Islet of Langerhans (tissue), 1 donor: ENCODE measurements around the gene ELF5.
A peak's percentile ranks its signal among the peaks of the same experiment; 100 is the strongest.

Experiments used
- FAIRE-seq: peaks from one replicate; lab custom pipeline; 2011; peaks lifted over from hg19 to GRCh38; lab: Jason Lieb, UNC

Gene ELF5

DNA sequence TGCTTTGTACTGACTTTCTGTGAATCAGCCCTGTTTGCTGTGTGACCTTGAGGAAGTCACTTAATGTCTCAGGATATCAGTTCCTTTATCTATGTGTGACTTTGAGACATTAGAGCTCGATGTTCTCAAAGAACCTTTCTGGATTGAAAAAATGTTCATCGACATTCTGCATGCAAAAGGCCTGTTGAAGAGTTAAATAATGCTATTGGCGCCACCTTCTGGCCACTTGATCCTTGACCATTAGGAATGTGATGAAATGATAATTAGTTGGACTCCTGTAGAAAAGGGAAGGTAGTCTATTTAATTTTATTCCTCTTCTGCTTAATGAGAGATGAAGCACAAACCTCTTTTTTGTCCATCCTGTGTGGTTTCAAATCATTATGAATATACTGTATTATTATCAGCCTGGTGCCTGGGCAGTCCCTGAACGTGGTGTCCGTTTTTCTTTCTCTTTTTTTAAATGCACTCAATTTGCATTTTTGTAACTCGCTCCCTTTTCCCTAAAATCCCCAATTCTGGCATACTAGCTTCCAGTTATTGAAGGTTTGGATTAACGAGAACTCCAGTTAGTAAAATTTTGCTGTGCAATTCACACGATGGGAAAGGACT lies 20.7 kb downstream of the ELF5 start:
- FAIRE-seq: peak; percentile 90

DNA sequence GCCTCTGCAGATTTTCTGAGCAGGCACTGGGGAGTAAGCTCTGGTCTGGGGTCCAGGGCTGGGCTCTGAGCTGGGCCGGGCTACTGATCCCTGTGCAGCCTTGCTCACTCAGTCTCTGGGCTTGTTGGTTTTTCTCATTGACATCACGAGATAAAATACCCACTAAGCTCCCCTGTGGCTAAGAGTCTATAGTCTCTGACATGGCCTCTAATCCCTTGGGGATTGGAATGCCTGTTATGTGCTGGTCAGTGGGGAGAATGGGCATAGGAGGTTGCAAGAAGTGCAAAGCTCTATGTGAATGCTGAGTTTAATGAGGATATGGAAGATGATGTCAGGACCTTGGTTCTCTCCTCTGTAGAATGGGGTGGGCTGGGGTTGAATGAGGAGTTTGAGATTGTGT lies 23.3 kb downstream of the ELF5 start:
- no peak for FAIRE-seq

DNA sequence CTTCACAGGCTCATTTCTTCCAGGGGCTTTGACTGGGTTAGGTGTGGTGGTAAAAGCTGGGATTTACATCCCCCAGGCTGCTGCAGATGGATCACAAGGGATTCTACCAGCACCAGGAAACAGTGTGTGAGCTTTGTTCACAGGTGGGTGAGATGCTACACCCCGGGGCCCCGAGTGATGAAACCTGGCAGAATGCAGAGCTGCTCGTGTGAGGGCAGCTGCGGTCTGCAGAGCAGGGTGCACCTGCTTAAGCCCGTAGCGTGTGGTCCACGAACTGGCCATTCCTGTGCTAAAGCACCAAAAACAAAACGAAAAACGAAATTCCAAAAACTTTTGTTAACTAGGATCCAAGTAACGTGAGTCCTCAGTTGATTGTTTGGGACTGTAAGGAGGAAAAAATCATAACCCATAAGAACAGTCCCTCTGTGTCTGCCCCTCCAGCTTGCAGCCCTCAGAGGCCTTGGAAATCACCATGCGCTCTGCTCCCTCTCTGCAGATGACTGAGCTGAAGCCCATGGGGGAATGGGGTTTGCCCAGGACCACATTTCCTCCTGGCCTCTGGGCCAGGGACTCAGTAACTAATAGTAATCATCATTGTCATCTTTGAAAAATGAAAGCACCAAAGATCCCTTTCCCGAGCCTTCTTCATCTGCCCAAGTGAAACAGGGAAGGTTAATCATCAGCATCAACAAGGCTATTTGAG lies 24.6 kb downstream of the ELF5 start:
- FAIRE-seq: no peak

DNA sequence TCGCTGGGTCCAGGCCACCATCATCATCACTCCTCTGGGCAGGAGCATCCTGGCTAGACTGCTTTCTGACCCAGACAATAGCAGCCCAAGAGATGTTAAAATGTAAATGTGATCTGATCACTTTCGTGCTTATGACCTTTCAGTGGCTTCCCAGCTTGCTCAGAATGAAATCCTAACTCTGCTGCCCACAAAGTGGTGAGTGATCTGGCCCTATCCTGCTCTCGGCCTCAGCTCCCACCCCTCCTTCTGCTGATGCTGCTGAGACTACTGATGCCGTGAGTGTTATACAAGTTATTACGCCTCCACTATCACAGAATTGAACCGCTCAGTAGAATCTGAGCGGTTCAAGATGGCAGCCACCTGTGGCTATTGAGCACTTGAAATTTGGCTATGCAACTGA lies 26.2 kb downstream of the ELF5 start:
- FAIRE-seq: no peak

DNA sequence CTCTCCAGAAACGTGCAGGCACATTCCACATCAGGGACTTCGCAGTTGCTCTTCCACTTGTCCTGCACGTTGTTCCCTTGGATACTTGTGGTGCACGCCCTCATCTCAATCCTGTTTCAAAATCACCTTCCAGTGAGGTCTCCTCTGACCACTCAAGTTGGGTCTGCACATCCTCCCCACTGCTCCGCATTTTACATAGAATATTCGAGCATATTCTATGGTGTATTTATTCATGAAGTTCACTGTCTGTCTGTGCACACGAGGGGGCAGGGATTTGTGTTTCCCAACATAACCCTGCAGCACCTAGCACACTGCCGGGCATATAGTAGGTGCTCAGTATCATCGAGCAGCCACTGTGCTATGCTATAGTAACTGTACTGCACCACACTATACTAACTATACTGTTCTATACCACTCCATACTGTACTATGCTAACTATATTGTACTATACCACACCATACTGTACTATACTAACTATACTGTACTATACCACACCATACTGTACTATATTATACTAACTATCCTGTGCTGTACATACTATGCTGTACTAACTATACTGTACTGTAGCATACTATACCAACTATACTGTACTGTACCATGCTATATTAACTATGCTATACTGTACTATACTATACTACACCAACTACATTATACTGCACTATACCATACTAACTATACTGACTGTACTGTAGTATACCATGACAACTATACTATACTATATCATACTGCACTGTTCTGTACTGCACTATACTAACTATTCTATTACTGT lies 30.3 kb downstream of the ELF5 start:
- no peak for FAIRE-seq

DNA sequence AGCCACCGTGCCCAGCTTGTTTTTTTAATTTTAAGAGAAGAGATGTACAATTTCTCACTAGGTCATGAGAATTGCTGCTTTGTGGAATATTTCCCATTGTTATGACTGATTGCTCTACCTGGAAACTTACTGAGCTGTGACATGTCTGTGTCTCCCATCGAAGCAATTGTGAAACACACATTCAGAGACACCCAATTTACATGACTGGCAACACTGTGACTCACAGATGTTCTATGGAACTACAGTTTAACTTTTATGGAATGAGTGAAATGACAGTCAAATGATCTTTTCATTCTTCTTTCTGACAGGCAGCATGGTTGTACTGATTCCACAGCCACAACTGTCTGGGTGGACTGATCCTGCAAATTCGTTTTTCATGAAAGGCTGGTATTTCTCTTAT lies 32.3 kb downstream of the ELF5 start:
- no peak for FAIRE-seq

DNA sequence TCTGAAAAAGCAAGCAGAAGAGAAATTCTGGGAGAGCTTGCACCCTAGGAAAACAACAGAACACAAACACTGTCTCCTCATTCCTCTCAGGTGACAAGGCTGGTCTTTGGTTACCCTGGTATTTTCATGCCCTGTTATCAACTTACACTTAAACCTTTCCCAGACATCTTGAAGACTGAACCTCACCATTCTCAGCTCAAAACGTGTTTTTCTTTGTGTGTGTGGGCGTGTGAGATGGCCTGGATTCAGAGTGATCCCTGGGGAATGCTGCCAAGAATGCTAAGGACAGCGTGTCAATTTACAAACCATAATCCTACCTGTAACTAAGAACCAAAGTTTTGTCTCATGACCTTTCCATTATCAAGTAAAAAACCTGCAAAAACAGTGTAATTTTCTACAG lies 33.3 kb downstream of the ELF5 start:
- FAIRE-seq: no peak

DNA sequence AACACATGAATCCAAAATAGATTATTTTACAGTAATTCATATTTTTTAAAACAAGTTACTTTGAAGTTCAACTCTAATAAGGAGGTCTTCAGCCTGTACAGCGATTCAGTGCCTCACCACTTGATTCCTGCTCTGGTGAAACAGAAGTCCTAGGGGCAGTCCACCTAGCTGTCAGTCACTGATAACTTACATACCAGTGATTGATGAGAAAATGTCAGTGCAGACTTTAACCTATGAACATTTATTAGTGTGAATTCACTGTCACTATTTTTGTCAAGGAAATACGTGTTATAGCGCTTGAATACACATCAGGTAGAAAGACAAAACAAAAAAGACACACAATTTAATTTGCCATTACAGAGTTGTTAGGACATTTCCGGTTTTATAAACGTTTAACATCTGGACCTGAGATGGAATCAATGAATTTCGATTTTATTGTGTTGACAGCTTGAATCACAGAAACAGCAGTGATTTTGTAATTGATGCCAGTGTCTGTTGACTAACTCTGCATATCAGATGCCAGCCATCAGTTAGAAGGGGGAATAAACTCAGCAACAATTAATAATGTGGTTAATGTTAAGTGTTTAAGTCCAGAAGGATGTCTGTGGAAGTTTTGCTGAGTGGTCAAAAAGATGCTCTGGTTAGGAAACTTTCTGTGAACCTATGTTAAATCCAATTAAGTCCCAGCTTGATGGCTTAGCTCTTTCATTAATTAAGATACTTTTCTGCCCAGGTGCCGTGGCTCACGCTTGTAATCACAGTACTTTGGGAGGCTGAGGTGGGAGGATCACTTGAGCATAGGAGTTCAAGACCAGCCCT lies 34.5 kb downstream of the ELF5 start:
- FAIRE-seq: no peak

DNA sequence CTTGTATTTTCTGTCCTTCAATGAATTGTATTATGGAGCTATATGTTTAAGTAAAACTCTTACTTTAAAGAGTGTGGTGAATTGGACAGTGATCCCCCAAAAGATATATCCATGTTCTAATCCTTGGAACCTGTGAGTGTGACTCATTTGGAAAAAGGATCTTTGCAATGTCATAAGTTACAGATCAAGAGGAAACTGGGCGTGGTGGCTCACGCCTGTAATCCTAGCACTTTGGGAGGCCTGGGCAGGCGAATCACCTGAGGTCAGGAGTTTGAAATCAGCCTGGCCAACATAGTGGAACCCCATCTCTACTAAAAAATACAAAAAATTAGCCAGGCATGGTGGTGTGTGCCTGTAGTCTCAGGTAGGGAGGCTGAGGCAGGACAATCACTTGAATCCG lies 36.7 kb downstream of the ELF5 start:
- FAIRE-seq: no peak

DNA sequence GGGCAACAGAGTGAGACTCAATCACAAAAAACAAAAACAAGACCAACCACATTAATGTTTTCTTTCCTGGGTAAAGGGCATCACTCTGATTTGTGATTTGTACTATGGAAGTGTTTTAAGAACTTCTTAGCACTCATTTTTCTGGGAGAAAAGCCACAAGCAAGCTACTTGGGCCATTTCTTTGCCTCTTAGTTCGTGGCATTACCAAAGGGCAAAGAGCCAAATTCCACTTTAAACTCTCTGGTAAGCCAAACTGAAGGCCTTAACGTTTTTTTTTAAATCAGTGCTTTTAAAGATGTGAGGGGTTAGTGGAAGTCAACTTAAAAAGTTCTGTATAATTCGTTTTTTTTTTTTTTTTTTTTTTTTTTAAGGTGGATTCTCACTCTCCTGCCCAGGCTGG lies 37.9 kb downstream of the ELF5 start:
- no peak for FAIRE-seq

DNA sequence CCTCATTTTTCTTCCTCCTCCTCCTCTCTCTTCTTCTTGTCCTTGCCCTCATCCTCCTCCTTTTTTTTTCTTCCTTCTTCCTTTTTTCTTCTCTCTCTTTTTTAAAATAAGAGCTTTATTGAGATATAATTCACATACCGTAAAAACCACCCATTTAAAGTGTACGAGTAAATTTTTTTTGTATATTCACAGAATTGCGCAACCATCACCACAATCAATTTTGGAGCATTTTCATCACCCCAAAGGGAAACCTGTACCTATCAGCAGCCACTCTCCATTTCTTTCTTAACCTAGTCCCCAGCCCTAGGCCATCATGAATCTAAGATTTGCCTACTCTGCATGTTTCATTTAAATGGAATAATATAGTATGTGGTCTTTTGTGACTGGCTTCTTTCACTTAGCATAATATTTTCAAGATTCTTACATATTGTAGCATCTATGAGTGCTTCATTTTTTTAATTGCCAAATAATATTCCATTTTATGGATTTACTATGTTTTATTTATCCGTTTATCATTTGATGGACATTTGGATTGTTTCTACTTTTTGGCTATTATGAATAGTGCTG lies 39.9 kb downstream of the ELF5 start:
- FAIRE-seq: no peak

DNA sequence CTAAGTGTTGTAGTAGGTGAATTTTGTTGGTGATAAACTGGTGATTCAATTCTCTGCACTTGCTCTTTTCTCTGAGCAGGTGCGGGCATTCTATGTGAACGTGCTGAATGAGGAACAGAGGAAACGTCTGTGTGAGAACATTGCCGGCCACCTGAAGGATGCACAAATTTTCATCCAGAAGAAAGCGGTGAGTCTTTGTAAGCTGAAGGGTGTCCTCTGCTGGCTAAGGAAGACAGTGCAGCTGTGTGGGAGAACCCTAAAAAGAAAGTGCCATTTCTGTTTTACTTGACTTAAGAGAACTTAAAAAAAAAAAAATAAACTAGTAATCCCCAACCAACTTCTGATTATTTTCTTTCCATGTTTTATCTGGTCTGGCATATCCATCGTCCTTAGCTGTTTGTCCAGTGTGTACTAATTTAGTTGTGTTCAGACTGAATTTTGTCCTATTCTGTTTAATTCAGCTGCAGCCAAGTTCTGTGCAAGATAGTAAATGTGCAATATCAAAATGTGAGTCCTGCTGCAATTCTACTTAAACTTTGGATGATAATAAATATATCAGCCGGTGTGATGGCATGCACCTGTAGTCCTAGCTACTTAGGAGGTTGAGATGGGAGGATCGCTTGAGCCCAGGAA lies 45.3 kb downstream of the ELF5 start:
- no peak for FAIRE-seq

DNA sequence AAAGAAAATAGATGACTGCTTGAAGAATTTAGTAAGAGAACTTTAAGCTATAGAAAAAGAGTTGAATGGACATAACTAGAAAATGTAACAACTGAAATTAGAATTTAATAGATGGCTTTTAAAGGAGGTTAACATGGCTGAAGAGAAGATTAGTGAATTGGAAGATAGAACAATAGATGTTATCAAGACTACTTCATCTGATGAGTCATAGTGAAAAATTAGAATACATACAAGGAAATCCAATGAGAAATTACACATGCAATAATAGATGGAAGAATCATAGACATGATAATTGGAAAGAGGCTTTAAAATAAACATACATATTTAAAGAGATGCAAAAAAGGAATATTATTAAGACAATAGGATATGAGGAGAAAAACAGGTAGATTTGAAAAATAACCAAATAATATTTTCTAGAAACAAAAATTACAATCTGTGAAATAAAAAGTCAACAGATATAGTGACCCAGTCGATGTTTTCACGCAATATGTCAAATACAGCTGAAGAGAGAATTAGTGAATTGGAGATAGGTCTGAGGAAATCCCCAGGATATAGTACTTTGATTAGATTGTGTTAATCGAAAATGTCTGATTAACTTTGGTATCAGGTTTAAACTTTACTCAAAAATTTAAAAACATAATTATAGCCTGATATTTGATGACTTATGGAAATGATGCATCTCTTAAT lies 46.6 kb downstream of the ELF5 start:
- peak; percentile 74 for FAIRE-seq

DNA sequence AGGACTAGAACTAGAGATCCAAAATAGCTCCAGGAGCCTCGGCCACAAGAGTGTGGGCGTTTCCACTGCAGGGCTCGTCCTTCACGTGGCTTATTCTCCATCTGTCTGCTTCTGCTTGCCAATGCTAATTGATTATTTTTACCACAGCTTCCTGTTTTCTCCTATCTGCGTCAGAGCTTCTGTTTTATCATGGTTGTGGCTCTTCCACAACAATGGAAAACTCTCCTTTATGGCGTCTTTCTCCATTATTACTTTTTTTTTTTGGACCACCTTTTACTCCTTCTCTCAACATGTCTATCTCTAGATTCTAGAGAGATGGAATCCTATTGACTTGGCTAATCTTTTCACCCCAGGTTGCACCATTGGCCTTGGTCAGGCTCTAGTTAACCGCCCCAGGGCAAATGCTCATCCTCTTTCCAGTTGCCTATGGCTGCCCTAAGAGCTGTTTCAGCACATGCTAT lies 49.0 kb downstream of the ELF5 start:
- no peak for FAIRE-seq

DNA sequence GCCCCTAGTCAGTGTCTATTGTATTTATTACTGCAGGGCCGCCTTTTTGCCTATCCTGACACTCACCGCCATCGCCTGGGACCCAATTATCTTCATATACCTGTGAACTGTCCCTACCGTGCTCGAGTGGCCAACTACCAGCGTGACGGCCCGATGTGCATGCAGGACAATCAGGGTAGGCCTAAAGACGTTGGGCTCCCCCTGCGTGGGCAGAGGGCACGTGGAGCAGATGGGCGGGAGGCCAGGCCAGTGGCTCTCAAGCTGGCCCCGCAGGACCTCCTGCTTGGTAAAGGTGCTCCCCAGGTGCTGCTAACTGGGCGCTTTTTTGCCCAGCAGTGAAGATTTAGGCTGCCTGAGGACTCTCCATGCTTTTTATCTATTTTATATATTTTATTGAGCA lies 52.4 kb downstream of the ELF5 start:
- no peak for FAIRE-seq

DNA sequence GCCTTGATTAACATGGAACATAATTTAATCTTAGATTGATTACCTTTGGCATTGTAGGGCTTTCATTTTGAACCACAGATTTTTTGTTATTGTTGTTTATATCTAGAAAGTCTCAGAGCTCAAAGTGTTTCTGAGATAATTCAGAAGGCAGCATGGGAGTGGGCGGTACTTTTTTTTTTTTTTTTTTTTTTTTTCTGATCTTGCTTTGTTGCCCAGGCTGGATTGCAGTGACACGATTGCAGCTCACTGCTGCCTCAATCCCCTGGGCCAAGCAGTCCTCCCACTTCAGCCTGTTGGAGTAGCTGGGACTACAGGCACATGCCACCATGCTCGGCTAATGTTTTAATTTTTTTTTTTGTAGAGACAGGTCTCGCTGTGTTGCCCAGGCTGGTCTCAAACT lies 53.3 kb downstream of the ELF5 start:
- FAIRE-seq: no peak

DNA sequence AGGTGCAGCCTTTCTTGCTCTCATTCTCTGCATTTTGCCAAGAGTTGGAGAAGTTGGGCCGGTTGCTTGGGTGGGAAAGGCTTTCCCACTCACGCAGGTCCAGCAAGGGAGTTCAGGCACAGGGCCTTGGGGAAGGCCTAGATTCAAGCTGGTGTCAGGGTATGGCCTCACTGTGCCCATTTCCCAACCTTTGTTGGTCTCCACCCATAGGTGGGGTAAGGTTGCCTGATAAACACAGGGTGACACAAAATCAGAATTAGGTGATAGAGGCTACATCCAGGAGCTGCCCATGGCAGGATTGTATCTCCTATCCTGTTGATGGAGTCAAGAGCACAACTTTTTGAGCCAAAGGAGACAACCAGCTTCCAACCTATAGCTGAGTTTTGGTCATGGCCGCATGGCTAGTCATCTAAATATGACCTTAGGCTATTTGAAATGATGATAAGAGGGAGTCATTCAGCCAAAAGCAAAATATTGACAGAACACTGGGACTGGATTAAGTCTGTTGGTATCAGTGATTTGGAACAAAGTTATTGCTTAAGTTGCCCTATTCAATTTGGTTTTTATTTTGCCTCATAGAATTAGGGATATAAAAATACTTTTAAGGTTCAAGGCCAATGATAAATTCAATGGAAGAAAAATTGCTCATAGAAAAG lies 54.0 kb downstream of the ELF5 start:
- FAIRE-seq: no peak

DNA sequence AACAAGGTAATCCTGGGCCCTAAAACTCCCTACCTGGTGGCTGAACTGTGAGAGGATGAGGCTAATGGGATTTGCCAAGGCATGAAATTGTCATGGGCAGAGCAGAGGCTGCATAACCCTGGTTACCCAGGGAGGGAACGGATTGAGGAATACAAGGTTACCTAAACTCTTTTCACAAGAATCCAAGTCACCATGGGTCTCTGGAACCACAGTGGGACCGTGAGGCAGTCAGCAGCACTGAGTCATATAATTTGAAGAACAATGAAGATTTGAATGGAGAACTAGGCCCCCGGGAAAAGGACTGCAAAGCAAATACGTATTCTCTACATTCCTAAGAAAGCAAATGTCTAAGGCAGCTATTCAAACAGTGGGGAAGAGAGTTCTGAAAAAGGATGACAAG lies 55.1 kb downstream of the ELF5 start:
- no peak for FAIRE-seq

DNA sequence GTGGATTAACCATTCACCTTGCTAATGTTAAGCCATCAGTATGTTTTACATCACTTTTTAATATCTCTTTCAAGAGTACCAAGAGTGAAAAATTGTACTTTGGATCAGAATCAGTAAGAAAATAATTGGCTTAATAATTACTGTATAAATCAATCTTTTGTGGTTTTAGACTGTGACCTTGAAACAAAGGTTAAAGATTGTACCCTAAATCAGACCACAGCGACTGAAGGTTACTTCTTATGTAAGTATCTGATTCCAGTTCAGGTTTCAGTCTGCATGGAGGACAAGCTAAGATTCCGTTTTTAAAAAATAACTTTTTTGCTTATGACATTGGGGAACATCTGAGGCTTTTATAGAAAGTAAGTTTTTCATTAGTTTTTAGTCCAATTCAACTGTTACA lies 56.0 kb downstream of the ELF5 start:
- FAIRE-seq: no peak

DNA sequence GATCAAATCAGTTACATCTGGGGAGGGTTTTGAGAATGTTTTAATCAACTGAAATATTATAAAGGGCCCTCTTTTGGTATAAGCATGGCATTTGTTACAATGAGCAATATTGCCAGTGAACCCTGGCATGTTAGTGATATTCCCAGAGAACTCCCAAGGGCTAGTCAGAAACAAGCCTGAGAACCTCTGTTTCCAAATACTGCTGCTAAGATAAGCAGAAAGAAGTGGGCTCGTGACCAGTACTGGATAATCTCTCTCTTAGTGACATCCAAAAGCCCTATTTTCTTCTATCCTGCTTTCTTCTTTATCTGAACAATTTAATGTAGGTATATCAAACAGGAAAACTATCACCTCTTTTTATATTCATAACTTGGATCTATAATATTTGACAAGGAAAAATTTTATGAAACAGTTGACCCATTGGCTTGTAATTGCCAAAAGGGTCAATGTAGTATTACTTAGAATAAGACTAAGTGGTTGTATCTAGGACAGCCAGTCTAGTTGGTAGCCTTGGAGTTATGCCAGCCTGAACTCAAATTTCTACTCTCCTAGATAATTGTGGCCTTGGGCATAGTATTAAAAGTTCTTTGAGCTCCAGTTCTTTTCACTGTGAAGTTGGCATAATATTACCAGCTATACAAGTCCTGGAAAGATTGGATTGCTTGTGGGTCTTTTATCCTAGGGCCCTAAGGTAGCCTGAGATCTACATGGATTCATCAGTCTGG lies 59.1 kb downstream of the ELF5 start:
- no peak for FAIRE-seq
